NB4 (cell line): ENCODE measurements around the gene MAML2.

ENCODE experiments used
- DNase-seq: peaks from one replicate; pipeline ENCODE4 v3.0.0; 2010; ENCODE audit warnings: low read depth
- H3K4me3 ChIP-seq: one replicate; pipeline ENCODE4 v1.5.1; 2011; ENCODE audit warnings: mild to moderate bottlenecking, low read depth, low read length, moderate library complexity
- MYC ChIP-seq: IDR thresholded peaks from 2 replicates; pipeline ENCODE4 v1.6.1; 2011; ENCODE audit warnings: low read depth, low read length
- POLR2A ChIP-seq: IDR thresholded peaks from 2 replicates; pipeline ENCODE4 v1.6.1; 2011; ENCODE audit warnings: mild to moderate bottlenecking; ENCODE audit not compliant: insufficient read length; ENCODE audit errors: extremely low read depth
- TF ChIP-seq, protein P1 (sequence below): IDR thresholded peaks from one replicate; pipeline ENCODE4 v1.5.1; 2012; ENCODE audit warnings: low read depth, low read length
- TF ChIP-seq, protein P2 (sequence below): IDR thresholded peaks from 2 replicates; pipeline ENCODE4 v1.6.1; 2011; ENCODE audit warnings: low read depth, low read length

MAML2 gene

DNA sequence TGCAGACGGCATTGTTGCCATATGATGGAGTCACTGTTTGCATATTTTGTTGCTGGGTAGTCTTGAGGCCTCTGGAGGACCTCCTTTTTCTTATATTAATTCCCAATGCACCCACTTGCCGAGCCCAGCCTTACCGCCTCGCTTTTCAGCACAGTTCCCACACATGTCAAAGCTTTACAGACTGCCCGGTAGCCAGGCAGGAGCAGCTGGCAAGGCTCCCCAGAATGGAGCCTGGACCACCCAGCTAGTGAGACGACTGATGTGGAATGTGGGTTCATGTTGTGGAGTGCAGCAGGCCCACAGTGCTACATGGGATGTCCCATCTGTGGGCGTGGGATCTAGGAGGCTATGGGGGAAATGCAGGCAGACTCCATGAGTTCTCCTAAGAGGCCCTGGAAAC, 319.7 kb downstream of the MAML2 start:
- no peak overlapping the region for H3K4me3 ChIP-seq
- no peak for DNase-seq
- TF ChIP-seq POLR2A (no peak), MYC (no peak)
- TF ChIP-seq, protein P1, sequence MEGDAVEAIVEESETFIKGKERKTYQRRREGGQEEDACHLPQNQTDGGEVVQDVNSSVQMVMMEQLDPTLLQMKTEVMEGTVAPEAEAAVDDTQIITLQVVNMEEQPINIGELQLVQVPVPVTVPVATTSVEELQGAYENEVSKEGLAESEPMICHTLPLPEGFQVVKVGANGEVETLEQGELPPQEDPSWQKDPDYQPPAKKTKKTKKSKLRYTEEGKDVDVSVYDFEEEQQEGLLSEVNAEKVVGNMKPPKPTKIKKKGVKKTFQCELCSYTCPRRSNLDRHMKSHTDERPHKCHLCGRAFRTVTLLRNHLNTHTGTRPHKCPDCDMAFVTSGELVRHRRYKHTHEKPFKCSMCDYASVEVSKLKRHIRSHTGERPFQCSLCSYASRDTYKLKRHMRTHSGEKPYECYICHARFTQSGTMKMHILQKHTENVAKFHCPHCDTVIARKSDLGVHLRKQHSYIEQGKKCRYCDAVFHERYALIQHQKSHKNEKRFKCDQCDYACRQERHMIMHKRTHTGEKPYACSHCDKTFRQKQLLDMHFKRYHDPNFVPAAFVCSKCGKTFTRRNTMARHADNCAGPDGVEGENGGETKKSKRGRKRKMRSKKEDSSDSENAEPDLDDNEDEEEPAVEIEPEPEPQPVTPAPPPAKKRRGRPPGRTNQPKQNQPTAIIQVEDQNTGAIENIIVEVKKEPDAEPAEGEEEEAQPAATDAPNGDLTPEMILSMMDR: no peak
- TF ChIP-seq, protein P2, sequence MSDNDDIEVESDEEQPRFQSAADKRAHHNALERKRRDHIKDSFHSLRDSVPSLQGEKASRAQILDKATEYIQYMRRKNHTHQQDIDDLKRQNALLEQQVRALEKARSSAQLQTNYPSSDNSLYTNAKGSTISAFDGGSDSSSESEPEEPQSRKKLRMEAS: no peak

DNA sequence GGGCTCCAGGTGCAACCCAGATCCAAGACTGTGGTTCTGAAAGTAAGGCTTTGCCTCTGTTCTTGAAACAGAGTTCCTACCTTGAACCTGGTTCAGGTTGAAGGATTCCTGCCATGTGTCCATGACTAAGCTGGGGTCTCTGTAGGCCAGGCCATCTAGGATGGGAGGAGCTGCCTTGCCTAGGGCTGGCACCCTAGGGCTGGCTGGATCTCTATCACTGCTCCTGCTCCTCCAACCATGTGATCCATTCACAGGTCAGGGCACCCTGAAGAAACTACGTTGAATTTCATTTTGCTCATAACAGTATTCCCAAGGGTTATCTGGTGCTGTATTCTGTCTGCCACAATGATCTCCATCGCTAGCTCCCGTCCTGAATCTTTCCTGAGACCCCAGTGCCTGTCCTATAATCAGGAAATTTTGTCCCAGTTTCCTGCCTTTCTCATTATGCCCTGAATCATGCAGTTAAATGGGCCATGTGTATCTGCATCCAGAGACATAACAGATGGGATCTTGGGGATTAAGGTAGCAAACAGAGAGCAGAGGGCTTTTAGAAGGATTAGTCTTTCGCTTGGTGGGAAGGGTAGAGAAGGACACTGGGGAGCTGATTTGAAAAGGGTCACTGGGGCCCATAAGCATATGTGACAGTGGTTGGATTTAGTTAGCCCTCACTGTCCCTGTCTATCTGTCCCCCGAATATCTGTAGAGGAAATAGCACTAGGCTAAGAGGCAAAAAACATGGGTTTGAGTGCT, 320.9 kb downstream of the MAML2 start:
- DNase-seq: no peak
- no peak overlapping the region for H3K4me3 ChIP-seq
- TF ChIP-seq, protein P2: no peak
- TF ChIP-seq POLR2A: no peak
- TF ChIP-seq, protein P1: no peak
- no peak for TF ChIP-seq MYC

DNA sequence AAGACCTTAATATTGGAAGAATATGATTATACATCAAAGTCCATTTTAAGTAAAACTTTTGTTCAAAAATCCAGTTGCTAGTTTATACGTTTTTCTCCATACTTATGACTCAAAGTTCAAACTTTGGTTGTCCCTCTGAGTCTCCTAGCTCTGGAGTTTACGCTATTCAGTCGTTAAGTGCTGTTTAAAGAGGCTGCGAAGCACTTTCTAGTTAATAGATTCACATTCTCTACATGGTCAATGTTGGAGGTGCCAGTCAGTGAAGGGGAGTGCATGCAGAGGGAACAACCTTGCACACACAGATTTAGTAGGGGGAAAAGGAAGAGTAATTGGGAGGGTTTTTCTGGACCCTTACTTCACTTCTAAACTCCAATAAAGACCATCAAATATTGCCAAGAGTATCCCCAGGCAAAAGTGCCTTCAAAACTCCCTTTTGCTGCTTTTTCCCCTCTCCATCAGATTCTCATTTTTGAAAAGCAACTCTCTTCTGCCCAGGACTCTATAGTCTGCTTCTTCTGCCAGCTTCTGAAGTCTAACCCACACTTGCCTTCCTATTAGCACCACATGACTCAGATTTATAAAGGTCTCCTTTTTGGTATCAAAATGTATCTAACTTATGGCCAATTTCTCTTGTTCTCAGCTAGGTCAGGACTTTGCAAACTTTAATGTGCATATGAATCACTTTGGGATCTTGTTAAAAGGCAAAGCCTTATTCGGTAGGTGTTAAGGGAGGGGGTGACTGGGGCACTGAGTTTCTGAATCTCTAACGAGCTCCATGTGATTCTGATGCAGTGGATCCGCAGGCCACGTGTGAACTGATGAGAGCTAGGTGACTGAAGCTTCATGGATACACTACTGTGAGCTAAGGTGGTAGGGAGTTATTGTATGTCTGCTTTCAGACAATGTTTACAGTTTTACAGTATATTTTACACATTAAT, 322.9 kb downstream of the MAML2 start:
- TF ChIP-seq, protein P2: no peak
- no peak for DNase-seq
- H3K4me3 ChIP-seq: no peak overlapping the region

DNA sequence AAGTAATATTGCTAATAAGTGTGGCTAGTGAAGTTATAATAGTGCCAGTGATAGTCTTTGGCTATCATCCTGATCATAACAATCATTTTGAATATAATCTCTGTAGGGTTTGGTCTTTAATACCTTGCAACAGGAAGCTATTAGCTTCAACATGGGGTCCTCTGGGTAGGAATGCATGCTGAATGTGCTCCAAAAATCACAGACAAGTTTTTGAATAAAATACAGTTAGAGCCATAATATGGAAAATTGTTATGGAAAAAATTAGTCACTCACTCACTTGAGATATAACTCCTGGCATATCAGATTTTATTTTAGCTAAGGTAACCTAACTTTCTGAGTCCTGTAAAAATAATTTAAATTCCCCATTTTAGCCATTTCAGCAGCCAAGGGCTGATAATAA, 323.7 kb downstream of the MAML2 start:
- H3K4me3 ChIP-seq: no peak overlapping the region
- TF ChIP-seq, protein P1: no peak
- no peak for DNase-seq

DNA sequence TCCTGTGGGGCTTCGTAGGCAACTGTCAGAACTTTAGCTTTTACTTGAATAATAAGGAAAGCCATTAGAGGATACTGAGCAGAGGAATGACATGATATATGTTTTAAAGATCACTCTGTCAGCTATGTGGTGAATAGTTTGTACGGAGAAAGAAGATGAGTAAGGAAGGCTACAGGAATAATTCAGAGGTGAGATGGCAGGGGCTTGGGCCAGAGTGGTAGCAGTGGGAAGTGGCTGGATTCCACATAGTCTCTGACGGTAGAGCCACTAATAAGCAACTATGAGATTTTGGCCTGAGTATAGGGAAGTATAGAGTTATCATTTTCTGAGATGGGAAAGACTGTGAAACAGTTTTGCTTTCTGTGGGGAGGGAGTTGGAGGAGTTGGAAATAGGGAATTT, 325.1 kb downstream of the MAML2 start:
- DNase-seq: no peak
- H3K4me3 ChIP-seq: no peak overlapping the region
- TF ChIP-seq, protein P2: no peak
- TF ChIP-seq MYC: no peak
- TF ChIP-seq POLR2A: no peak
- TF ChIP-seq, protein P1: no peak

DNA sequence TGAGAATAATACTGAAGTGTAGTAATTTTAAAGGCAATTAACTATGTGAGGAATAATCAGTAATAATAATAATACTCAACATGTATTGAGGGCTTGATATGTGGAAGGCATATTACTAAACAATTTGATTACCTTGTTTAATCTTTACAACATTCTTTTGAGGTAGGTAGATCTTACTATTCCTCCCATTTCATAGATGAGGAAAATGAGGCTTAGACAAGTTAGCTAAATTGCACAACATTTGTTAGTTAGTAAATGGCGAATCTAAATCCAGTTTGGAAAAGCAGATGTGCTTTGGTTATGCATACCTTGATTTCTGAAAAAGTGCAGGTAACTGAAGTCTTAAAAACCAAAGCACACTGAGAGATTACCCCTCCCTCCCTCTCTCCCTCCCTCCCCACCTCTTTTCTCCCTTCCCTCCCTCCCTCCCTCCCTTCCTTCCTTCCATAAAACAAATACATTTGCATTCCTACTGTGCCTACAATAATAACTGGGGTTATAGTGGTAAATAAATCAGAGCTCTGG, 326.0 kb downstream of the MAML2 start:
- no peak for DNase-seq
- H3K4me3 ChIP-seq: no peak overlapping the region
- no peak for TF ChIP-seq POLR2A
- TF ChIP-seq, protein P1: no peak
- TF ChIP-seq, protein P2: no peak
- no peak for TF ChIP-seq MYC
